ENCODE measurements around the gene IL17B. TPM values are rescaled to one million over a fixed set of nuclear protein-coding genes. Genes with fewer than 3 reads are reported as not detected.

IL17B gene
- total and polyA plus RNA-seq, 2 experiments from 2014 or later = not detected

DNA sequence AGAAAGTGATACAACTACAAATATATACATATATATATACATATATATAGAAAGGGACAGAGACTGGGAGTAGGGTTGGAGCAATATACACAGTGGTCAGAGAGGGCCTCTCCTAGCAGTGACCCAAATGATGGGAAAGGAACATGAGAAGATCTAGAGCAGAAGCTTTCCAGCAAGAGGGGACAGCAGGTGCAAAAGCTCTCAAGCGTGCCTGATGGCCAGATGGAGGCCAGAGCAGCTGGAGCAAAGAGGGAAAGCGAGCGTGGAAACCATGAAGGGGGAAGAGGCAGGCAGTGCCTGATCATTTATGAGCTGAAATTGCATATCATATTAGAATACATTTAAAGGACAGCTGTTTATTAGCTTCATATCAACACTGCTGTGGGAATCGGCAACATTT is 41.4 kb downstream of the IL17B start:
- Mint-ChIP-seq H3K27me3 (ENCODE audit: insufficient read depth, low read depth, poor library complexity) (no peaks in the 10 kb centered on the region), H3K4me1 (no peaks in the 10 kb centered on the region), H3K36me3 (ENCODE audit: low read depth) (no peaks in the 10 kb centered on the region), H3K4me3 (no peak overlapping the region), H3K9me3 (no peaks in the 10 kb centered on the region), H3K27ac (no peak overlapping the region)
- TF ChIP-seq EZH2phosphoT487 (IDR thresholded peaks at IDR 0.05; ENCODE audit: unreplicated experiment) = no peak
- TF ChIP-seq ZNF114 (CRISPR knock-in tag; IDR thresholded peaks at IDR 0.05) = no peak
- no peak for TF ChIP-seq POLR2AphosphoS5 (IDR thresholded peaks at IDR 0.05; ENCODE audit: low read depth)
- H3K27ac ChIP-seq (ENCODE audit: low read depth) = no peak overlapping the region
- H3F3A ChIP-seq (replicated peaks; ENCODE audit: low read depth) = no peaks in the 10 kb centered on the region
- DNase-seq (ENCODE audit: low spot score) (no peak), ATAC-seq (no peak)
- no peaks in the 10 kb centered on the region for H3K27me3 ChIP-seq (ENCODE audit: insufficient read depth)
- H3K36me3 ChIP-seq (ENCODE audit: insufficient read depth) = no peaks in the 10 kb centered on the region
- H2AFZ ChIP-seq = no peak overlapping the region
- no peaks in the 10 kb centered on the region for H3K79me2 ChIP-seq (replicated peaks; ENCODE audit: insufficient read depth)
- no peaks in the 10 kb centered on the region for H3K4me1 ChIP-seq (ENCODE audit: insufficient read depth)
- H3K4me2 ChIP-seq = no peak overlapping the region
- H3K9me2 ChIP-seq (ENCODE audit: insufficient read depth) = no peaks in the 10 kb centered on the region
- no peaks in the 10 kb centered on the region for H4K20me1 ChIP-seq (replicated peaks; ENCODE audit: insufficient read depth)
- no peak overlapping the region for H3K4me3 ChIP-seq

DNA sequence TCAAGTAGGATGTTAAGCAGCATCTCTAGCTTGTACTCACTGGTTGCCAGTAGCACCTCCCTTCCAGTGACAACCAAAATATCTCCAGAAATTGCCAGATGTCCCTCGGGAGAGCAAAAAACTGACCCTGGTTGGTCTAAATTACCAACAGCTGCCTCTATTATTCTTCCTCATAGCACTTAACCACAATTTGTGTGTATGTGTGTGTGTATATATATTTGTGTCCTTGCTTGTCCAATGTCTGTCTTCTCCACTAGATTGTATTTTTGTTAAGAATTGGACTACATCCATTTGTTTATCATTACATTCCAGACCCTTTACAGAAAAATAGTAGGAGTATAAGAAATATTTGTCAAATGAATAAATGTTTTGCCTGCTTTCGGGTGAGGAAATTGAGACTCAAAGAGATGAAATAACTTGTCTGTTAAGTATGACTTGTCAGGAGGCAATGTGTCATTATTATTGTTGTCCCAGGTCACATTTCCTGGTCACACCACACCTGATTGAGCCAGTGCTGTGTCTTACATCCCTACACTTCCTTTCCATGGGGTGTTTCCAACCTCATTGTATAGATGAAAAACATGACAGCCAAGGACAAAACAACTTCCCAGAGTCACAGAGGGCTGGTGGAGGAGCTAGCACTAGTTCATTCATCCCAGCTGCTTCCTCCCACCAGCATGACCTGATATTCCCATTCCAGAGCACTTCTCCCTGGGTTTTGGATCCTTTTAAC is 45.2 kb downstream of the IL17B start:
- DNase-seq (ENCODE audit: low spot score) (no peak), ATAC-seq (no peak)
- Histone ChIP-seq H2AFZ (no peak overlapping the region), H3K36me3 (ENCODE audit: insufficient read depth) (no peaks in the 10 kb centered on the region), H3K9me2 (ENCODE audit: insufficient read depth) (no peaks in the 10 kb centered on the region), H3K27ac (ENCODE audit: low read depth) (no peak overlapping the region), H3K79me2 (replicated peaks; ENCODE audit: insufficient read depth) (no peaks in the 10 kb centered on the region), H4K20me1 (replicated peaks; ENCODE audit: insufficient read depth) (no peaks in the 10 kb centered on the region), H3K4me2 (no peak overlapping the region), H3K4me3 (no peak overlapping the region), H3K4me1 (ENCODE audit: insufficient read depth) (no peaks in the 10 kb centered on the region), H3K27me3 (ENCODE audit: insufficient read depth) (no peaks in the 10 kb centered on the region), H3F3A (replicated peaks; ENCODE audit: low read depth) (no peaks in the 10 kb centered on the region)
- no peaks in the 10 kb centered on the region for H3K9me3 Mint-ChIP-seq
- no peak overlapping the region for H3K4me3 Mint-ChIP-seq
- H3K27ac Mint-ChIP-seq = no peak overlapping the region
- no peaks in the 10 kb centered on the region for H3K27me3 Mint-ChIP-seq (ENCODE audit: insufficient read depth, low read depth, poor library complexity)
- H3K4me1 Mint-ChIP-seq = no peaks in the 10 kb centered on the region
- no peaks in the 10 kb centered on the region for H3K36me3 Mint-ChIP-seq (ENCODE audit: low read depth)
- TF ChIP-seq, protein P1, sequence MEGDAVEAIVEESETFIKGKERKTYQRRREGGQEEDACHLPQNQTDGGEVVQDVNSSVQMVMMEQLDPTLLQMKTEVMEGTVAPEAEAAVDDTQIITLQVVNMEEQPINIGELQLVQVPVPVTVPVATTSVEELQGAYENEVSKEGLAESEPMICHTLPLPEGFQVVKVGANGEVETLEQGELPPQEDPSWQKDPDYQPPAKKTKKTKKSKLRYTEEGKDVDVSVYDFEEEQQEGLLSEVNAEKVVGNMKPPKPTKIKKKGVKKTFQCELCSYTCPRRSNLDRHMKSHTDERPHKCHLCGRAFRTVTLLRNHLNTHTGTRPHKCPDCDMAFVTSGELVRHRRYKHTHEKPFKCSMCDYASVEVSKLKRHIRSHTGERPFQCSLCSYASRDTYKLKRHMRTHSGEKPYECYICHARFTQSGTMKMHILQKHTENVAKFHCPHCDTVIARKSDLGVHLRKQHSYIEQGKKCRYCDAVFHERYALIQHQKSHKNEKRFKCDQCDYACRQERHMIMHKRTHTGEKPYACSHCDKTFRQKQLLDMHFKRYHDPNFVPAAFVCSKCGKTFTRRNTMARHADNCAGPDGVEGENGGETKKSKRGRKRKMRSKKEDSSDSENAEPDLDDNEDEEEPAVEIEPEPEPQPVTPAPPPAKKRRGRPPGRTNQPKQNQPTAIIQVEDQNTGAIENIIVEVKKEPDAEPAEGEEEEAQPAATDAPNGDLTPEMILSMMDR (conservative IDR thresholded peaks at IDR 0.05; ENCODE audit: low read depth in 2 of 2) = no peak
- TF ChIP-seq EZH2phosphoT487 (IDR thresholded peaks at IDR 0.05; ENCODE audit: unreplicated experiment) = no peak
- no peak for TF ChIP-seq NANOG (IDR thresholded peaks at IDR 0.05; ENCODE audit: borderline replicate concordance)
- no peak for TF ChIP-seq STAT1 (IDR thresholded peaks at IDR 0.05; ENCODE audit: unreplicated experiment)
- TF ChIP-seq JUNB (IDR thresholded peaks at IDR 0.05; ENCODE audit: unreplicated experiment) = no peak
- no peak for TF ChIP-seq POLR2AphosphoS5 (IDR thresholded peaks at IDR 0.05; ENCODE audit: low read depth)
- TF ChIP-seq ZNF114 (CRISPR knock-in tag; IDR thresholded peaks at IDR 0.05) = no peak
- TF ChIP-seq, protein P2, sequence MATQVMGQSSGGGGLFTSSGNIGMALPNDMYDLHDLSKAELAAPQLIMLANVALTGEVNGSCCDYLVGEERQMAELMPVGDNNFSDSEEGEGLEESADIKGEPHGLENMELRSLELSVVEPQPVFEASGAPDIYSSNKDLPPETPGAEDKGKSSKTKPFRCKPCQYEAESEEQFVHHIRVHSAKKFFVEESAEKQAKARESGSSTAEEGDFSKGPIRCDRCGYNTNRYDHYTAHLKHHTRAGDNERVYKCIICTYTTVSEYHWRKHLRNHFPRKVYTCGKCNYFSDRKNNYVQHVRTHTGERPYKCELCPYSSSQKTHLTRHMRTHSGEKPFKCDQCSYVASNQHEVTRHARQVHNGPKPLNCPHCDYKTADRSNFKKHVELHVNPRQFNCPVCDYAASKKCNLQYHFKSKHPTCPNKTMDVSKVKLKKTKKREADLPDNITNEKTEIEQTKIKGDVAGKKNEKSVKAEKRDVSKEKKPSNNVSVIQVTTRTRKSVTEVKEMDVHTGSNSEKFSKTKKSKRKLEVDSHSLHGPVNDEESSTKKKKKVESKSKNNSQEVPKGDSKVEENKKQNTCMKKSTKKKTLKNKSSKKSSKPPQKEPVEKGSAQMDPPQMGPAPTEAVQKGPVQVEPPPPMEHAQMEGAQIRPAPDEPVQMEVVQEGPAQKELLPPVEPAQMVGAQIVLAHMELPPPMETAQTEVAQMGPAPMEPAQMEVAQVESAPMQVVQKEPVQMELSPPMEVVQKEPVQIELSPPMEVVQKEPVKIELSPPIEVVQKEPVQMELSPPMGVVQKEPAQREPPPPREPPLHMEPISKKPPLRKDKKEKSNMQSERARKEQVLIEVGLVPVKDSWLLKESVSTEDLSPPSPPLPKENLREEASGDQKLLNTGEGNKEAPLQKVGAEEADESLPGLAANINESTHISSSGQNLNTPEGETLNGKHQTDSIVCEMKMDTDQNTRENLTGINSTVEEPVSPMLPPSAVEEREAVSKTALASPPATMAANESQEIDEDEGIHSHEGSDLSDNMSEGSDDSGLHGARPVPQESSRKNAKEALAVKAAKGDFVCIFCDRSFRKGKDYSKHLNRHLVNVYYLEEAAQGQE (IDR thresholded peaks at IDR 0.05; ENCODE audit: unreplicated experiment) = no peak
- TF ChIP-seq, protein P3, sequence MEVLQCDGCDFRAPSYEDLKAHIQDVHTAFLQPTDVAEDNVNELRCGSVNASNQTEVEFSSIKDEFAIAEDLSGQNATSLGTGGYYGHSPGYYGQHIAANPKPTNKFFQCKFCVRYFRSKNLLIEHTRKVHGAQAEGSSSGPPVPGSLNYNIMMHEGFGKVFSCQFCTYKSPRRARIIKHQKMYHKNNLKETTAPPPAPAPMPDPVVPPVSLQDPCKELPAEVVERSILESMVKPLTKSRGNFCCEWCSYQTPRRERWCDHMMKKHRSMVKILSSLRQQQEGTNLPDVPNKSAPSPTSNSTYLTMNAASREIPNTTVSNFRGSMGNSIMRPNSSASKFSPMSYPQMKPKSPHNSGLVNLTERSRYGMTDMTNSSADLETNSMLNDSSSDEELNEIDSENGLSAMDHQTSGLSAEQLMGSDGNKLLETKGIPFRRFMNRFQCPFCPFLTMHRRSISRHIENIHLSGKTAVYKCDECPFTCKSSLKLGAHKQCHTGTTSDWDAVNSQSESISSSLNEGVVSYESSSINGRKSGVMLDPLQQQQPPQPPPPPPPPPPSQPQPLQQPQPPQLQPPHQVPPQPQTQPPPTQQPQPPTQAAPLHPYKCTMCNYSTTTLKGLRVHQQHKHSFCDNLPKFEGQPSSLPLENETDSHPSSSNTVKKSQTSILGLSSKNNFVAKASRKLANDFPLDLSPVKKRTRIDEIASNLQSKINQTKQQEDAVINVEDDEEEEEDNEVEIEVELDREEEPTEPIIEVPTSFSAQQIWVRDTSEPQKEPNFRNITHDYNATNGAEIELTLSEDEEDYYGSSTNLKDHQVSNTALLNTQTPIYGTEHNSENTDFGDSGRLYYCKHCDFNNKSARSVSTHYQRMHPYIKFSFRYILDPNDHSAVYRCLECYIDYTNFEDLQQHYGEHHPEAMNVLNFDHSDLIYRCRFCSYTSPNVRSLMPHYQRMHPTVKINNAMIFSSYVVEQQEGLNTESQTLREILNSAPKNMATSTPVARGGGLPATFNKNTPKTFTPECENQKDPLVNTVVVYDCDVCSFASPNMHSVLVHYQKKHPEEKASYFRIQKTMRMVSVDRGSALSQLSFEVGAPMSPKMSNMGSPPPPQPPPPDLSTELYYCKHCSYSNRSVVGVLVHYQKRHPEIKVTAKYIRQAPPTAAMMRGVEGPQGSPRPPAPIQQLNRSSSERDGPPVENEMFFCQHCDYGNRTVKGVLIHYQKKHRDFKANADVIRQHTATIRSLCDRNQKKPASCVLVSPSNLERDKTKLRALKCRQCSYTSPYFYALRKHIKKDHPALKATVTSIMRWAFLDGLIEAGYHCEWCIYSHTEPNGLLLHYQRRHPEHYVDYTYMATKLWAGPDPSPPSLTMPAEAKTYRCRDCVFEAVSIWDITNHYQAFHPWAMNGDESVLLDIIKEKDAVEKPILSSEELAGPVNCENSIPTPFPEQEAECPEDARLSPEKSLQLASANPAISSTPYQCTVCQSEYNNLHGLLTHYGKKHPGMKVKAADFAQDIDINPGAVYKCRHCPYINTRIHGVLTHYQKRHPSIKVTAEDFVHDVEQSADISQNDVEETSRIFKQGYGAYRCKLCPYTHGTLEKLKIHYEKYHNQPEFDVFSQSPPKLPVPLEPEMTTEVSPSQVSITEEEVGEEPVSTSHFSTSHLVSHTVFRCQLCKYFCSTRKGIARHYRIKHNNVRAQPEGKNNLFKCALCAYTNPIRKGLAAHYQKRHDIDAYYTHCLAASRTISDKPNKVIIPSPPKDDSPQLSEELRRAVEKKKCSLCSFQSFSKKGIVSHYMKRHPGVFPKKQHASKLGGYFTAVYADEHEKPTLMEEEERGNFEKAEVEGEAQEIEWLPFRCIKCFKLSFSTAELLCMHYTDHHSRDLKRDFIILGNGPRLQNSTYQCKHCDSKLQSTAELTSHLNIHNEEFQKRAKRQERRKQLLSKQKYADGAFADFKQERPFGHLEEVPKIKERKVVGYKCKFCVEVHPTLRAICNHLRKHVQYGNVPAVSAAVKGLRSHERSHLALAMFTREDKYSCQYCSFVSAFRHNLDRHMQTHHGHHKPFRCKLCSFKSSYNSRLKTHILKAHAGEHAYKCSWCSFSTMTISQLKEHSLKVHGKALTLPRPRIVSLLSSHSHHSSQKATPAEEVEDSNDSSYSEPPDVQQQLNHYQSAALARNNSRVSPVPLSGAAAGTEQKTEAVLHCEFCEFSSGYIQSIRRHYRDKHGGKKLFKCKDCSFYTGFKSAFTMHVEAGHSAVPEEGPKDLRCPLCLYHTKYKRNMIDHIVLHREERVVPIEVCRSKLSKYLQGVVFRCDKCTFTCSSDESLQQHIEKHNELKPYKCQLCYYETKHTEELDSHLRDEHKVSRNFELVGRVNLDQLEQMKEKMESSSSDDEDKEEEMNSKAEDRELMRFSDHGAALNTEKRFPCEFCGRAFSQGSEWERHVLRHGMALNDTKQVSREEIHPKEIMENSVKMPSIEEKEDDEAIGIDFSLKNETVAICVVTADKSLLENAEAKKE (CRISPR knock-in tag; IDR thresholded peaks at IDR 0.05) = no peak
- TF ChIP-seq ZNF331 (CRISPR knock-in tag; IDR thresholded peaks at IDR 0.05; ENCODE audit: low read depth) = no peak

Measured in GM23338 (cell line).